ENCODE measurements around the gene DIRAS3. TPM values are rescaled to one million over a fixed set of nuclear protein-coding genes. Genes with fewer than 3 reads are reported as not detected.

The DIRAS3 gene
- total RNA-seq, 1 experiment from 2014 or later = 1.9 TPM

DNA sequence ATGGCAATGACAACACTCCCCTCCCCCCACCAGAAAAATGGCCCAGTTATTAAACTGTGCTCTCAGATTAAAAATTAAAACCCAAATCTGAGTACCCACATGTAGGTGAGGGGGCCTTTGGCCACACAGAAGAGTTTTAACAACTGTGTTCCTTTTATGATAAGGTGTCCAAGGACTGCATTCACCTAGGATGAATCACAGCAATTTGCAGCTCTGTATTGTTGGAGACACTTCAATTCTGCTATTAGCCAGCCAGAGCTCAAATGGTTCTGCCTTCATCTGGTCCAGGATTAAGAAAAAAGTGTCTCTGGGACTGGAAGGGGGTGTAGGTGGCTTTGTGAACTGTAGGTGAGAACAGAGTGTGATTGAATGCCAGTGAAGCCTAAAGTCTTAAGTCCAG, 43.3 kb upstream of the DIRAS3 start (continued):
- TF ChIP-seq YY1 (IDR thresholded peaks at IDR 0.05; ENCODE audit: extremely low read depth, insufficient replicate concordance, low read depth, low read length) = no peak

GRCh38 chr1:68087184-68087583, 36.8 kb upstream of the DIRAS3 start:
- Histone ChIP-seq H3K9ac (ENCODE audit: low read length) (no peak overlapping the region), H3K4me1 (ENCODE audit: control insufficient read depth in 1 of 2, insufficient read depth in 2 of 2, low read length in 2 of 2) (no peaks in the 10 kb centered on the region), H3K9me2 (ENCODE audit: insufficient read depth) (no peaks in the 10 kb centered on the region), H3K27ac (ENCODE audit: low read depth, low read length) (no peak overlapping the region), H3K27me3 (ENCODE audit: insufficient read depth, low read length) (no peaks in the 10 kb centered on the region), H3K4me3 (replicated peaks in 1 of 2; ENCODE audit: low read depth in 1 of 2, low read length in 2 of 2) (no peak overlapping the region), H3K9me3 (ENCODE audit: control insufficient read depth in 1 of 2, insufficient read depth in 1 of 2, low read depth in 1 of 2, low read length in 2 of 2) (no peaks in the 10 kb centered on the region), H3K79me2 (ENCODE audit: insufficient read depth, low read length) (no peaks in the 10 kb centered on the region), H4K20me1 (ENCODE audit: insufficient read depth) (no peaks in the 10 kb centered on the region), H3K4me2 (ENCODE audit: low read length) (no peak overlapping the region), H2AFZ (ENCODE audit: low read depth, low read length, poor library complexity, severe bottlenecking) (no peak overlapping the region), H3K36me3 (ENCODE audit: control insufficient read depth in 1 of 2, insufficient read depth in 2 of 2, low read length in 2 of 2) (no peaks in the 10 kb centered on the region)
- no TSS peak for BruUV-seq (replicated peaks)
- ChIA-PET POLR2A (no interaction called here), CTCF (no interaction called here), RAD21 (ENCODE audit: low non-redundant PET in 1 of 2, low total read pairs in 2 of 2, uncharacterized antibody in 2 of 2, unreplicated experiment in 2 of 2) (no interaction called here)
- no peak for ATAC-seq
- intact Hi-C loops (cut with micrococcal nuclease) = no loop called here
- TF ChIP-seq EZH2 (IDR thresholded peaks at IDR 0.05) (no peak), EGR1 (IDR thresholded peaks at IDR 0.05; ENCODE audit: low read depth) (0 out of 2 replicates have a peak, but pooled peaks have one; percentile 21)
- no peak for DNase-seq (ENCODE audit: low read depth, low spot score)

- Histone ChIP-seq H3K4me3 (replicated peaks in 1 of 2; ENCODE audit: low read depth in 1 of 2, low read length in 2 of 2) (no peak overlapping the region), H4K20me1 (ENCODE audit: insufficient read depth) (no peaks in the 10 kb centered on the region), H3K4me2 (ENCODE audit: low read length) (no peak overlapping the region), H3K27me3 (ENCODE audit: insufficient read depth, low read length) (no peaks in the 10 kb centered on the region), H3K9me3 (ENCODE audit: control insufficient read depth in 1 of 2, insufficient read depth in 1 of 2, low read depth in 1 of 2, low read length in 2 of 2) (no peaks in the 10 kb centered on the region), H2AFZ (ENCODE audit: low read depth, low read length, poor library complexity, severe bottlenecking) (no peak overlapping the region), H3K9ac (ENCODE audit: low read length) (no peak overlapping the region), H3K27ac (ENCODE audit: low read depth, low read length) (no peak overlapping the region), H3K36me3 (ENCODE audit: control insufficient read depth in 1 of 2, insufficient read depth in 2 of 2, low read length in 2 of 2) (no peaks in the 10 kb centered on the region), H3K4me1 (ENCODE audit: control insufficient read depth in 1 of 2, insufficient read depth in 2 of 2, low read length in 2 of 2) (no peaks in the 10 kb centered on the region), H3K9me2 (ENCODE audit: insufficient read depth) (no peaks in the 10 kb centered on the region), H3K79me2 (ENCODE audit: insufficient read depth, low read length) (no peaks in the 10 kb centered on the region)
- no peak for ATAC-seq
- TF ChIP-seq SIN3A (IDR thresholded peaks at IDR 0.05; ENCODE audit: low read depth) (no peak), ZFX (IDR thresholded peaks at IDR 0.05) (no peak), EZH2 (IDR thresholded peaks at IDR 0.05) (no peak), SRF (IDR thresholded peaks at IDR 0.05; ENCODE audit: low read depth) (no peak), CEBPB (IDR thresholded peaks at IDR 0.05; ENCODE audit: low read depth) (no peak), YY1 (IDR thresholded peaks at IDR 0.05; ENCODE audit: extremely low read depth, insufficient replicate concordance, low read depth, low read length) (no peak)
- TF ChIP-seq, protein P1, sequence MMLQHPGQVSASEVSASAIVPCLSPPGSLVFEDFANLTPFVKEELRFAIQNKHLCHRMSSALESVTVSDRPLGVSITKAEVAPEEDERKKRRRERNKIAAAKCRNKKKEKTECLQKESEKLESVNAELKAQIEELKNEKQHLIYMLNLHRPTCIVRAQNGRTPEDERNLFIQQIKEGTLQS (IDR thresholded peaks at IDR 0.05) = no peak
- TF ChIP-seq, protein P2, sequence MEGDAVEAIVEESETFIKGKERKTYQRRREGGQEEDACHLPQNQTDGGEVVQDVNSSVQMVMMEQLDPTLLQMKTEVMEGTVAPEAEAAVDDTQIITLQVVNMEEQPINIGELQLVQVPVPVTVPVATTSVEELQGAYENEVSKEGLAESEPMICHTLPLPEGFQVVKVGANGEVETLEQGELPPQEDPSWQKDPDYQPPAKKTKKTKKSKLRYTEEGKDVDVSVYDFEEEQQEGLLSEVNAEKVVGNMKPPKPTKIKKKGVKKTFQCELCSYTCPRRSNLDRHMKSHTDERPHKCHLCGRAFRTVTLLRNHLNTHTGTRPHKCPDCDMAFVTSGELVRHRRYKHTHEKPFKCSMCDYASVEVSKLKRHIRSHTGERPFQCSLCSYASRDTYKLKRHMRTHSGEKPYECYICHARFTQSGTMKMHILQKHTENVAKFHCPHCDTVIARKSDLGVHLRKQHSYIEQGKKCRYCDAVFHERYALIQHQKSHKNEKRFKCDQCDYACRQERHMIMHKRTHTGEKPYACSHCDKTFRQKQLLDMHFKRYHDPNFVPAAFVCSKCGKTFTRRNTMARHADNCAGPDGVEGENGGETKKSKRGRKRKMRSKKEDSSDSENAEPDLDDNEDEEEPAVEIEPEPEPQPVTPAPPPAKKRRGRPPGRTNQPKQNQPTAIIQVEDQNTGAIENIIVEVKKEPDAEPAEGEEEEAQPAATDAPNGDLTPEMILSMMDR (IDR thresholded peaks at IDR 0.05 in 2 of 3, conservative IDR thresholded peaks at IDR 0.05 in 1 of 3; ENCODE audit: borderline replicate concordance in 1 of 3, insufficient read depth in 1 of 3, low read depth in 2 of 3, low read length in 2 of 3) = no peak
- intact Hi-C loops (cut with micrococcal nuclease) = no loop called here
- ChIA-PET POLR2A (no interaction called here), CTCF (no interaction called here), RAD21 (ENCODE audit: low non-redundant PET in 1 of 2, low total read pairs in 2 of 2, uncharacterized antibody in 2 of 2, unreplicated experiment in 2 of 2) (no interaction called here)
- DNase-seq (ENCODE audit: low read depth, low spot score) = no peak
- BruUV-seq (replicated peaks) = no TSS peak
These were observed 35.3 kb upstream of the DIRAS3 start for GRCh38 chr1:68085752-68086151.
